Suprapubic skin (tissue), 4 donors: ENCODE data around the gene IL23A.

Experiments used
- POLR2A ChIP-seq, 2 donors: fragments of 450-650 bp; IDR thresholded peaks; one replicate each; pipeline ENCODE4 v1.6.1; 2017; ENCODE audit warnings: antibody characterized with exemption in 2 of 2, mild to moderate bottlenecking in 2 of 2, moderate library complexity in 2 of 2
- POLR2AphosphoS5 ChIP-seq, 3 donors: sonication (generic); formaldehyde crosslinking; IDR thresholded peaks; one replicate each; pipeline ENCODE4 v1.6.1; 2017; ENCODE audit warnings: antibody characterized with exemption in 3 of 3
- TF ChIP-seq, protein P1 (sequence below), 2 donors: fragments of 200-600 bp in 1 of 2; fragments of 450-650 bp in 1 of 2; sonication (generic) in 1 of 2; IDR thresholded peaks; one replicate each; pipeline ENCODE4 v1.5.1; 2016 to 2019; ENCODE audit warnings: antibody characterized with exemption in 2 of 2, mild to moderate bottlenecking in 1 of 2, moderate library complexity in 1 of 2

DNA sequence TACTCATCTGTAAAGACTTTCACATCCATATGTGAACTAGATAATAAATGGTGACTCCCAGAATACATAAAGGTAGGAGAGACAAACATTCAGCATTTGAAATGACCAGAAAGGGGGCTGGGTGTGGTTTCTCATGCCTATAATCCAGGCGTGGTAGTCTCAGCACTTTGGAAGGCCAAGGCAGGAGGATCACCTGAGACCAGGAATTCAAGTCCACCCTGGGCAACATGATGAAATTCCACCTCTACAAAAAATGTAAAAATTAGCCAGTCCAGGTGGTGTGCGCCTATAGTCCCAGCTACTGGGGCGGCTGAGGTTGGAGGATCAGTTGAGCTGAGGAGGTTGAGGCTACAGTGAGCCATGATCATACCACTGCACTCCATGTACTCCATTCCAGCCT is 34.4 kb upstream of the IL23A start:
- TF ChIP-seq, protein P1, sequence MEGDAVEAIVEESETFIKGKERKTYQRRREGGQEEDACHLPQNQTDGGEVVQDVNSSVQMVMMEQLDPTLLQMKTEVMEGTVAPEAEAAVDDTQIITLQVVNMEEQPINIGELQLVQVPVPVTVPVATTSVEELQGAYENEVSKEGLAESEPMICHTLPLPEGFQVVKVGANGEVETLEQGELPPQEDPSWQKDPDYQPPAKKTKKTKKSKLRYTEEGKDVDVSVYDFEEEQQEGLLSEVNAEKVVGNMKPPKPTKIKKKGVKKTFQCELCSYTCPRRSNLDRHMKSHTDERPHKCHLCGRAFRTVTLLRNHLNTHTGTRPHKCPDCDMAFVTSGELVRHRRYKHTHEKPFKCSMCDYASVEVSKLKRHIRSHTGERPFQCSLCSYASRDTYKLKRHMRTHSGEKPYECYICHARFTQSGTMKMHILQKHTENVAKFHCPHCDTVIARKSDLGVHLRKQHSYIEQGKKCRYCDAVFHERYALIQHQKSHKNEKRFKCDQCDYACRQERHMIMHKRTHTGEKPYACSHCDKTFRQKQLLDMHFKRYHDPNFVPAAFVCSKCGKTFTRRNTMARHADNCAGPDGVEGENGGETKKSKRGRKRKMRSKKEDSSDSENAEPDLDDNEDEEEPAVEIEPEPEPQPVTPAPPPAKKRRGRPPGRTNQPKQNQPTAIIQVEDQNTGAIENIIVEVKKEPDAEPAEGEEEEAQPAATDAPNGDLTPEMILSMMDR (IDR thresholded peaks at IDR 0.05): no peak
- no peak for TF ChIP-seq POLR2A (IDR thresholded peaks at IDR 0.05)
- TF ChIP-seq POLR2AphosphoS5 (IDR thresholded peaks at IDR 0.05): no peak
